GM12878 (cell line): Measurements from ENCODE around the gene SPOCD1. TPM values are rescaled to one million over a fixed set of nuclear protein-coding genes. Genes with fewer than 3 reads are reported as not detected.

Source experiments
- ATAC-seq: fragments of 200-7000 bp; cut with Tn5 transposase; 3 replicates; pipeline ENCODE4 v1.9.1; 2020; ENCODE audit warnings: mild to moderate bottlenecking, moderate library complexity
- BruUV-seq: library from RNA; stranded (reverse); fragments of 400-500 nt; replicated peaks from 2 replicates; lab custom pipeline; 2021; lab: Mats Ljungman, UMichigan
- CTCF ChIA-PET: fragments of 300-600 bp; sonication (Branson Sonifier 250); formaldehyde crosslinking; extraction: SDS; loops from one replicate; lab custom pipeline; 2021; ENCODE audit warnings: inconsistent platforms; lab: Yijun Ruan, JAX
- POLR2A ChIA-PET: fragments of 350-600 bp; formaldehyde crosslinking; extraction: SDS; loops from one replicate; lab custom pipeline; 2021; ENCODE audit warnings: inconsistent platforms; lab: Charles Lee
- RAD21 ChIA-PET: fragments of 300-600 bp; sonication (Branson Sonifier 250); formaldehyde crosslinking; loops from one replicate; lab custom pipeline; 2023; ENCODE audit warnings: antibody characterized with exemption; ENCODE audit not compliant: unreplicated experiment; lab: Charles Lee
- SMC1A ChIA-PET: fragments of 300-600 bp; sonication (Branson Sonifier 250); formaldehyde crosslinking; loops from one replicate; lab custom pipeline; 2023; ENCODE audit not compliant: unreplicated experiment, uncharacterized antibody; lab: Charles Lee
- DNase-seq: peaks from one replicate; pipeline ENCODE4 v3.0.0-alpha.2; 2011; ENCODE audit warnings: low read depth, low spot score
- FAIRE-seq: peaks from 3 replicates; lab custom pipeline; 2011; peaks lifted over from hg19 to GRCh38; lab: Jason Lieb, UNC
- H2AFZ ChIP-seq: 2 replicates; pipeline ENCODE4 v1.6.0; 2011; ENCODE audit warnings: low read depth, low read length, control low read depth; ENCODE audit not compliant: control insufficient read depth
- H3K27ac ChIP-seq: 2 replicates; pipeline ENCODE4 v1.5.1; 2011; ENCODE audit warnings: control low read depth; ENCODE audit not compliant: control insufficient read depth, insufficient read depth
- H3K27me3 ChIP-seq, 2 experiments: replicated peaks in 1 of 2; 2 replicates each; pipeline versions ENCODE4 v1.6.0 to v1.6.1; 2011; ENCODE audit warnings: low read length in 1 of 2; ENCODE audit not compliant: control insufficient read depth in 2 of 2, insufficient read depth in 2 of 2
- H3K36me3 ChIP-seq, 2 experiments: 2 replicates each; pipeline ENCODE4 v1.5.1; 2011; ENCODE audit warnings: low read length in 1 of 2; ENCODE audit not compliant: control insufficient read depth in 2 of 2, insufficient read depth in 2 of 2
- H3K4me1 ChIP-seq: 2 replicates; pipeline ENCODE4 v1.6.1; 2011; ENCODE audit warnings: mild to moderate bottlenecking, low read length, moderate library complexity, mixed read lengths; ENCODE audit not compliant: control insufficient read depth, insufficient read depth
- H3K4me2 ChIP-seq: 2 replicates; pipeline ENCODE4 v1.6.0; 2011; ENCODE audit warnings: control low read depth; ENCODE audit not compliant: control insufficient read depth, insufficient read depth
- H3K4me3 ChIP-seq: fragments of 200-600 bp; sonication (generic); 2 replicates; pipeline ENCODE4 v1.5.1; 2016
- H3K79me2 ChIP-seq: 2 replicates; pipeline ENCODE4 v1.6.0; 2011; ENCODE audit warnings: low read length; ENCODE audit not compliant: control insufficient read depth, insufficient read depth
- H3K9ac ChIP-seq: 2 replicates; pipeline ENCODE4 v1.8.0; 2011; ENCODE audit warnings: low read length, control low read depth, mixed read lengths; ENCODE audit not compliant: control insufficient read depth, insufficient read depth
- H3K9me3 ChIP-seq: replicated peaks from 3 replicates; pipeline ENCODE4 v1.5.1; 2011; ENCODE audit warnings: mild to moderate bottlenecking, low read length; ENCODE audit not compliant: control insufficient read depth, insufficient read depth
- H4K20me1 ChIP-seq: 2 replicates; pipeline ENCODE4 v1.6.0; 2011; ENCODE audit not compliant: control insufficient read depth, insufficient read depth
- CUX1 ChIP-seq: IDR thresholded peaks from 2 replicates; pipeline ENCODE4 v1.6.1; 2012; ENCODE audit warnings: improper control_type of control experiment, low read depth, low read length; ENCODE audit not compliant: insufficient replicate concordance
- MYC ChIP-seq: IDR thresholded peaks from 2 replicates; pipeline ENCODE4 v1.6.1; 2011; ENCODE audit warnings: mild to moderate bottlenecking, low read length, moderate library complexity, inconsistent platforms; ENCODE audit not compliant: insufficient read depth, insufficient replicate concordance, insufficient read length, severe bottlenecking
- WGBS: methylation state at CpG from one replicate; pipeline ENCODE4 v1.1.6; 2016; ENCODE audit warnings: low lambda C conversion rate; ENCODE audit not compliant: insufficient replicate concordance, insufficient coverage; ENCODE audit errors: missing lambda C conversion rate; 5-methylcytosine and 5-hydroxymethylcytosine counted together
- in situ Hi-C: fragments of 300-500 bp; cut with MboI; formaldehyde crosslinking; loops from 9 replicates; pipeline ENCODE4 v1.14.3; 2018; ENCODE audit warnings: mixed read lengths
- intact Hi-C: fragments of 100-400 bp; cut with micrococcal nuclease; formaldehyde crosslinking; loops from one replicate; pipeline ENCODE4 v1.14.2; 2022; ENCODE audit not compliant: unreplicated experiment
- polyA plus RNA-seq, 11 experiments: library from polyadenylated mRNA; depleted of rRNA in 4 of 11; unstranded in 6 of 11; stranded (reverse) in 5 of 11; fragments of >200 nt; fragmentation: Nextera tagmentation in 4 of 11; fragmentation: Illumina TruSeq in 1 of 11; extraction: Ambion mirVana in 4 of 11; extraction: Trizol in 1 of 11; gene quantifications; 1 replicate in 1 of 11; 2 replicates in 10 of 11; pipeline versions ENCODE4 v1.2.1 to v1.2.3, GENCODE V29; 2011 to 2016; ENCODE audit warnings: inconsistent platforms in 2 of 11, missing spikeins in 2 of 11, low read depth in 1 of 11
- total RNA-seq, 4 experiments: library from RNA; depleted of rRNA in 3 of 4; stranded (reverse); fragments of >200 nt in 3 of 4; fragmentation: Illumina TruSeq in 1 of 4; extraction: Trizol in 1 of 4; gene quantifications; 2 replicates each; pipeline versions ENCODE4 v1.2.1 to v1.2.3, GENCODE V29; 2013 to 2021

Gene SPOCD1
- total and polyA plus RNA-seq, 10 of the 15 experiments (the other 5 are each of a cell fraction or from before 2014, with no cell fraction given), result 0.02 to 0.65 (median 0.13) TPM; not detected in 4

DNA sequence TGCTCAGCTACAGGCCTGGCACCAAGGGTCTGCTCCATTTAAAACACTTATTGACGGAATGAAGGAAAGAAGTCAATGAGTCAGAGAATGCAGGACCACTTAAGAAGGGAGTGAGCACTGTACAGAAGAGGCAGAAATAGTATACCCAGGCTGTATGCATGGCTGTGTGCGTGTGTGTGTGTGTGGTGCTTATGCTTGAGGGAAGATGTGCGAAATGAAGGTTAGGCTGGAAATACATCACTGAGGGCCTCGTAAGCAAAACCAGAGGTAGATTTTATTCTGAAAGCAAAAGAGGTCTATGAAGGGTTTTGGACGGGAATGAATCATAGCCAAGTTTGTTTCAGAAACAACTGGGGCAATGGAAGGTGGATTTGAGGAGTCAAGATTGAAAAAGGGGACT, 42.0 kb downstream of the SPOCD1 start:
- ChIA-PET RAD21 (no interaction called here), CTCF (no interaction called here), SMC1A (no interaction called here), POLR2A (interaction anchor here (0.5 kb wide), 1 partner anchor 13 kb away, joined by 3 read pairs; no protein-coding TSS in a partner anchor)
- FAIRE-seq (no peak), DNase-seq (no peak), ATAC-seq (no peak)
- Histone ChIP-seq H3K4me2 (no peak overlapping the region), H3K4me1 (peaks cover 6% of the 10 kb centered on the region), H3K79me2 (no peaks in the 10 kb centered on the region), H2AFZ (no peak overlapping the region), H3K9me3 (no peaks in the 10 kb centered on the region), H3K27me3 (peaks cover 19 to 32% of the 10 kb centered on the region in 2 experiments), H3K9ac (no peak overlapping the region), H3K4me3 (no peak overlapping the region), H3K27ac (no peak overlapping the region), H3K36me3 (no peaks in the 10 kb centered on the region), H4K20me1 (no peaks in the 10 kb centered on the region; the same call in 1 of the 2 replicates)
- BruUV-seq, result no TSS peak
- TF ChIP-seq CUX1 (no peak), MYC (no peak)
- intact Hi-C loops, result no loop called here
- WGBS, result 11% methylated on average over 5 of the region's 5 CpGs
- in situ Hi-C loops, result no loop called here
